CD4-positive, alpha-beta T cell treated with Interleukin-4 for 4 hours (primary cell): Measurements from ENCODE around the gene PPP2R2C.

Experiments used
- DNase-seq: peaks from one replicate; pipeline ENCODE4 v3.0.0-alpha.2; 2020

The PPP2R2C gene

GRCh38 chr4:6339818-6340445 is 132.5 kb downstream of the PPP2R2C start:
- no peak for DNase-seq

- no peak for DNase-seq
Observed at GRCh38 chr4:6338951-6339817, 133.2 kb downstream of the PPP2R2C start.

GRCh38 chr4:6338175-6338950 is 134.1 kb downstream of the PPP2R2C start:
- DNase-seq: peak; percentile 19

- no peak for DNase-seq
Observed at GRCh38 chr4:6337331-6337935, 135.0 kb downstream of the PPP2R2C start.

- no peak for DNase-seq
Observed at GRCh38 chr4:6336166-6336565, 136.2 kb downstream of the PPP2R2C start.

- no peak for DNase-seq
Observed at GRCh38 chr4:6335040-6335590, 137.3 kb downstream of the PPP2R2C start.

DNA sequence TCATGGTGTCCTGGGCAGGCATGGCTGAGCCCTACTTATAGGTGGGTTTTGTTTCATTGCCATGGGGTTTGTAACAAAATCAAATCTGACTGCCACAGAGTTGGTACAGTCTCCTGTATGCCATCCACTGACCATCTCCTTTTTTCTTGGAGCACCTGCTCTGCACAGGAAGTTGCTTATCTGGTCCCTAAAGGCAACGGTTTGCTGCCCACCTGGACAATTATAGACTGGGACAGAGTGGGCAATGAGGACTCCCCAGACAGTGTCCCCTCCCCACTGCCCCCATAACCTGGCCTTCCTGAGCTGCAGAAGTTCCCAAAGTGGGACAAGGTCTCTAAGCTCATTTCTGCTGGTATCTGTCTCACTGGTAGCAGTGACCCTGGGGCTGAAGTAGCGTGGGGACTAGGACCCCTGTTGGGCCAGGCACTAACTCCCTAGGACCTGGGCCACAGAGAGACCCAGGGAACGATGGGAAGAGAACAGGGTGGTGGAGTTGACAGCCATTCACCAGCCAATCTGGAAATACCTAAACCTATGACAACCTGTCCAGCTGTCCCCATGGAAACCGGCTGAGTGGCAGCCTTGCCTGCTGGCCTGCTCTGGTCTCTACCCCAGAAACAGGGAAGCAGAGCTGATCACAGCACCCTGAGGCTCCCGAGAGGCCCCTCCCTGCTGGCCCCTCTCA is 138.1 kb downstream of the PPP2R2C start:
- no peak for DNase-seq

DNA sequence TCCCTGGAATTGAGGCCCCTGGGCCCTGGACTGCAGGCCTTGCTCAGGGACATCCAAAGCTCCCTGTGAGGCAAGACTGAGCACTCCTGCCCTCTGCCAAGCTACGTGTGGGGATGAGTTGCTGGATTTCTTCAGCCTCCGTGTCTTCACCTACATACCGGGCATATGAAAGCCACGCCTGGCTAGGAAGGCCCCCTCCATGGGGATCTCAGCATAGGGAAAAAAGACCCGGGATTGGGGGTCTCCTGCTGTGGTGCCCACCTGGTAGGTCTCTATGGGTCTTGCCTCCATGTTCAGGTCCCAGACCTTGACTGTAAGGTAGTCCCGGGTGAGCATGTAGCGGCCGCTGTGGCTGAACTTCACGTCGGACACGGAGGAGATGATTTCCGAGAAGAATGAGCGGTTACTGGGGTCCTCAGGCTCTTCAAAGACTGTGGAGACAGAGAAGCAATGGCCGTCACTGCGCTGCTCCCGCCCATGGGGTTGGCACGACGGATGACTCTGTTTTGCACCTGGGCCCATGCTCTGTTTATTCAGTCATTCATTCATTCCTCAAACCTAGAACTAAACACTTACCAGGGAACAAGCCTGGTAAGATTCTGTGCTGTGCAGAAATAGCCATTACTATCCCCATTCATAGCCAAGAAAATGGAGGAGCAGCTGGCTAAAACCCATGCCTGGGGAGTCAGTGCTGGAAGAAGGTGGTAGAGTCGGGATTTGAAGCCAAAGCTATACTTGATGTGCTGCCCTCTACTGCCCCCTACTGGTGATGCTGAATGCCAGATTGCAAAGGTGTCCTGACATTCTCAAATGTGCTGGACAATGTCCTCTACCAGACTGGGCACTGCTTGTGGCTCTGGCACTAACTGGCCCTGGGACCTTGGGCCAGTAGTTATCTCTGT is 138.9 kb downstream of the PPP2R2C start:
- no peak for DNase-seq

DNA sequence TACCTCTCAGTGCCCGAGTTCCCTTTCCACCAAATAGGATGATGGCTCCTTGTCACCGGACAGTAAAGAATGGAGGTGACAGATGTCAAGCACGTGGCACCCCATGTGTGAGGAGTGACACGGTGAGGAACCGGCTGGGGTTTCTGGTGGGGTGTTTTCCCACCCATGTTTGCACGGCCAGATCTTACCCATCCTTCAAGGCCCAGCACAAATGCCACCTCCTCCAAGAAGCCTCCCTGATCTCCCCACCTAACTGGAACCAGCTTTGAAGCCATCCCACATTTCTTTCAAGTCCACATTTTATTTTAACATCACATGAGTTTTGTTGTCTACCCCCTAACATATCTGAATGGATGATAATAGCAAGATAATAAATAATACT is 139.8 kb downstream of the PPP2R2C start:
- DNase-seq: no peak

DNA sequence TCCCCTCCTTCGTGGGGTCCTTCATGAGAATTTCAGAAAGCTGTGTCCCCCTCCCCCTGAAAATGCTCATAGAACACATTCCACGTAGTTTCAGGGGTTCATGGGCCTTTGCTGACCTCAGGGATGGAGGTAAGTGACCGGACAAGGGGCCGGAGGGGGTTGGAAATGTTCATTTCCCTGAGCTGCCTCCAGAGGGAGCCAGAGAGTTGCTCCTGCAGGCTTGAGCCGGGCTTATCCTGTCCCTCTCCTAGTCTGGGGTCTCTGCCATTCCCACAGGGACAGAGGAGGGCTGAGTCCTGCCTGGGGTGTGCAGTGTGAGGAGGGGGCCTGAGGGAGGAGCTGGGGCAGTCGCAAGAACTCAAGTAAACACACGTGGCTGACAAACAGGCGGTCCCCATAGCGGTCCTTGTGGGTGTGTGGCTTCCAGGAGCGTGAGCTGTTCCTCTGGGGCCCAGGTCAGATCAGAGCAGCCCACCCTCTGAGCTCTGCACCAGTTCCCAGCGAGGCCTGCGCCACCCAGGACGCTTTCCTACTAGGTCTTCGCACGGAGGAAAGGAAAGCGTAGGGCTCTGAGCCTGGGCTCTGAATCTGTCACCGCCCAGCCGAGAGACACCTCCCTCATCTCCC is 140.3 kb downstream of the PPP2R2C start:
- DNase-seq: peak; percentile 21

DNA sequence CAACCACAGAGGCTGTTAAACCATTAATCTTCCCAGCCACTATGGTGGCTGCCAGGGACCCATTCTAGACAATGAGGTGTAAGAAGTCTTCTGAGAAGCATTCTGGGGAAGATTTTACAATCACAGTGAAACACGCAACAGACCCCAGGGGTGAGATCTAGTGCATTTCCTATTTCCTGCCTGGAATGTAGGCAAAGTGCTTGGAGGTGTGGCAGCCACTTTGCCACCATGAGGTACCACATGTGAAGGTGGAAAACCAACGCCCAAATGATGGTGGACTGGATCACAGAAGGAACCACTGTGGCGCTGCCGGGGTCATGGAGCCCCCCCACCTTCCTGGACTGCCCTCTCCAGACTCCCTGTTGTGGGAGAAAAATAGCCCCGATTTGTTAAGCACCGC is 140.9 kb downstream of the PPP2R2C start:
- DNase-seq: no peak

- peak; percentile 25 for DNase-seq
Observed at GRCh38 chr4:6331018-6331417, 141.4 kb downstream of the PPP2R2C start.

- no peak for DNase-seq
Observed at GRCh38 chr4:6330384-6330767, 142.0 kb downstream of the PPP2R2C start.

GRCh38 chr4:6329478-6330383 is 142.7 kb downstream of the PPP2R2C start:
- no peak for DNase-seq

- DNase-seq: no peak
Observed at GRCh38 chr4:6328526-6328925, 143.9 kb downstream of the PPP2R2C start.

- peak; percentile 63 for DNase-seq
Observed at GRCh38 chr4:6327220-6327917, 145.0 kb downstream of the PPP2R2C start.

DNA sequence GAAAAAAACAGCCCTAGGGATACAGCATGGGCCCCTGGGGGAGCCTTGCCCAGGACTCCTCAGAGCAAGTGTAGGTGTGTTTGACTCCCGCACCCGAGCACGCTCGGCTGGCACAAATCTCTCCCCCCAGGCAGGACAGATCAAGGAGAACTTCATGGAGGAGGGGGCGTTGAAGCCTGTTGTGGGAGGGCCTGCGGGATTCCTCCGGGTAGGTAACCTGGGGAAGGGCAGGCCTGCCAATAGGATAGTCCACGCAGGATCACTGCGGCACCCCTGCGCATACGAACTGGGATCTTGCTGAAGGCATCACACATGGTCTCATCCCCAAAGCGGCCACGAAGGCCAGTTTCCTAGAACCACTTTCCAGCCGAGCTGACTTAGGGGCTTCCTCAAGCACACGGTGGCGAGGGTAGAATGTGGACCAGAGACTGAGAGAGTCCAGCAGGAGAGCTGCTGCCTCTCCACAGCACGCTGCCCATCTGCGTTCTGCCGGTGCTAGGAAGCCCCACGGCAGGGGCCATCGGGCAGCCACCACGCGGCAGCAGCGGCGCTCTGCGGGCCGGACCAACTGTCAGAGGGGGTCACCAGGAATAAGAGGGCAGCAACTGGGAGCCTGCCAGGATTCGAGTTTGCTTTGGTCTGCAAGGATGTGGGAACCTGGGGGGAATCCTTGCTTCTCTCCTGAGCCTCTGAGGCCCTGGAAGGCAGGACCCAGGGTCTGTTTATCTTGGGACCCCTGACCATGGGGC is 145.9 kb downstream of the PPP2R2C start:
- no peak for DNase-seq

GRCh38 chr4:6325788-6326290 is 146.6 kb downstream of the PPP2R2C start:
- DNase-seq: no peak
